ENCODE measurements around the gene DBI.

DBI gene

DNA sequence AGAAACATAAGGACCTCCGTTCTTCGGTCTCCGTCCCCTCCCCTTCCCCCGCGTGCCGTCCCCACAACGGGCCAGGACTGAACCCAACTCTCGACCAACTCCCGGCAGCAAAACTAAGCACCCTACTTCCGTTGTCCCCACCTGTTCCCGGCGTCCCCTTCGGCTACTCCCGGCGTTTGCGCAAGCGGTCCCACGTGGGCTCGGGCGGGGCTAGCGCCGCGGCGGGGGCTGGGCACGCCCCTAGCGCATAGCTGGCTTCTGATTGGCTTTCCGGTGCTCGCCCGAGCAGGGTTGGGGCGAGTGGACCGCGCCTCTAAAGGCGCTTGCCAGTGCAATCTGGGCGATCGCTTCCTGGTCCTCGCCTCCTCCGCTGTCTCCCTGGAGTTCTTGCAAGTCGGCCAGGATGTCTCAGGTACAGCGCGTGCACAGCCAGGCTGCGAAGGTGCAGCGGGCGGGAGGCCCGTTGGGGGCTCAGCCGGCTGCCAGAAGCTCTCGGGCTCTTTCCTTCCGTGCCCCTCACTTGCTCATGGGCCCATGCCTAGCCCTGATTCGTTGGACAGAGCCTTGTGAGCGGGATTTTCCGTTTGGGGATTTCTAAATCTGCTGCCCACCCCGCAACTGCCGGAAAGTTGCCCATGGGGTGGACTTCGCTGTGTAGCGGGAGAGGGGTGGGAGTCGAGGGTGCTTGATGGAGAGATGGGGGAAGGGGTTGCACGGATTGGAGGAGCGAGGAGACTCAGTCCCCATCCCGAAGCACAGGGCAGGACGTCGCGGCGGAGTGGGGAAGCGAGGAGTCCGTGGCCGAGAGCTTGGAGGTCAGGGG is at the start of gene DBI, which contains the start of gene C2orf76:
Gene DBI, plus strand, starts transcription at position 329 of the 823 bp plus-strand sequence. Its CDS starts 75 bp downstream, at position 404.
Gene C2orf76, minus strand, starts transcription at position 186 of the 823 bp plus-strand sequence. CDS start 26,875 bp downstream, outside the sequence.
- DNase-seq, result peak; percentile 93

DNA sequence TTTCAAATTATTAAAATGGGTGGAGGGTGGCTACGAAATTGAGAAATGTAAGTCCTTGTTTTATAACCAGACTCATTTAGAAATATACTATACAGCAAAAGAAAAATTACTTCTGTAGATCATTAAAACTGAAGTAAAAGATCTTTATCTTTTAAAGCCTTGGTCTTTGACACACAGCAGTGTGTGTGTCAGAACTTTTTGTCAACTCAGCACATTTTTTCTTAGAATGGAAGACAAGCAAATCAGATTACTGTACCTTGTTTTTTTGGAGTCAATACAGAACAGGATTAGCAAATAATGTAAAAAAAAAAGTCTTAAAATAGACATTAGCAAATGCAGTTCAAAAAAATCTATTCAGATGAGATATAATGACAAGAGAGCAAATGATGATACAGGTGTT is 49.2 kb upstream of the DBI start:
- DNase-seq, result no peak

DNA sequence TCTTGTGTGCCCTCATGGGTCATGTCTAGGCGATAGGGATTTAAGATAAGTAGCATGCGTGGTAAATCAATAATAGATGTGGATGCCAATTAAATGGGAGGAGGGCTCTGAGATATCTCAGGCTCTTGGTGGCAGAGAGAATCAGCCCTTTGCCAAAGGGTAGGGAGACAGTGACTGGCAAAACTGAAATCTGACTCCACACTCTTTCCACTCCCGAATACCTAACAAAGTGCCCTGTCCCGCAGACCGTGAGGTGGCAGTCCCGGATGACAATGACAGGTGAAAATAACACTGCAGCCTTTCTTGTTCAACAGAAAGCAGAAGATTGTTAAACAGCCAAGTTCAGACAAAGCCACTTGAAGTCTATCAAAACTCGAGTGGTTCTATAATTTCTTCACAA is 47.2 kb upstream of the DBI start:
- no peak for DNase-seq

DNA sequence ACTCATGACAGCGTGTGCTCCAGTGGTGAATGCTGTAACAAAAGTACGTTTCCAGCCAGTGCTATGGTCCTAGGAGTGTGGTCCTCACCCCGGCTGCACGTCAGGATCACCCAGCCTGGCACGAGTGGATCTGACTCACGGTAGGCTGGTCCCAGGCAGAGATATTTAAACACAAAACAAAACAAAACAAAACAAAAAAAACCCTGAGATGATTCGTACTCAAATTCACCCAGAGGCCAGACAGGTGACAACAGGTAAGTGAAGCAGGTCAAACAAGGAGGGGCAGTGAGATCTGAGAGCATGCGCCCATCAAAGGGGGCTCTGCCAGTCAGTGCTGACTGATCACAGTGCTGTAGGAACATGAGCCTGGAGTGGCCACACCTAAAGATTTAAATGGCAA is 43.3 kb upstream of the DBI start:
- no peak for DNase-seq

DNA sequence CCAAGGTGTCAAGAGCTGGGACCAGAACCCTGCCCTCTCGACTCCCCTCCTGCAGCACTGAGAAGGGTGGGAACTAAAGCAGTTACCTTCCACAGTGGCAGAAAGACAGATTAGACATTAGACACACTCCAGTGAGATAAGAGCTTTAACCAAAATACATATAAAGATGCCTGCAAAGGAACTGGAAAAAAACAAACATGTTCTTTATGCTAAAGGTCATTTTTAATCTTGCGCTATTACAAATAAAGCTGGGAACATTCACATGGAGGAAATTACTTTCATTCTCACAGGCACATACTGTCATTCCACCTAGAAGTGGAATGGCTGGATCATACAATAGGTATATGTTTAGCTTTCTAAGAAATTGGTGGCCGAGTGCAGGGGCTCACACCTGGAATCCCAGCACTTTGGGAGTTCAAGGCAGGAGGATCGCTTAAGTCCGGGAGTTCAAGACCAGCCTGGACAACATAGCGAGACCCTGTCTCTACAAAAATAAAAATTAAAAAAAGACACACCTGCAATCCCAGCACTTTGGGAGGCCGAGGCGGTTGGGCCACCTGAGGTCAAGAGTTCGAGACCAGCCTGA is 42.0 kb upstream of the DBI start:
- no peak for DNase-seq

DNA sequence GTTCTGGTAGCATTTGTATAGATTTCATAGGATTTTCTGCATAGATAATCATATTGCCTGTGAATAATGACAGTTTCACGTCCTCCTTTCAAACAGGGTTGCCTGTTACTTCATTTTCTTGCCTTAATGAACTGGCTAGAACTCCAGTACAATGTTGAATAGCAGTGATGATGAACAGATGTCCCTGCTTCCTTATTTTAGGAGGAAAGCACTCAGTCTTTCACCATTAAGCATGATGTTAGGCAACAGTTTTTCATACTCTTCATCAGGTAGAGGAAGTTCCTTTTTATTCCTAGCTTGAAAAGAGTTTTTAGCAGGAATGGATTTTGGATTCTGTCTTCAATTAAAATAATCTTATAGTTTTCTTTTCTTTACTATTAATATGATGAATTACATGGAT is 39.8 kb upstream of the DBI start:
- DNase-seq, result no peak

DNA sequence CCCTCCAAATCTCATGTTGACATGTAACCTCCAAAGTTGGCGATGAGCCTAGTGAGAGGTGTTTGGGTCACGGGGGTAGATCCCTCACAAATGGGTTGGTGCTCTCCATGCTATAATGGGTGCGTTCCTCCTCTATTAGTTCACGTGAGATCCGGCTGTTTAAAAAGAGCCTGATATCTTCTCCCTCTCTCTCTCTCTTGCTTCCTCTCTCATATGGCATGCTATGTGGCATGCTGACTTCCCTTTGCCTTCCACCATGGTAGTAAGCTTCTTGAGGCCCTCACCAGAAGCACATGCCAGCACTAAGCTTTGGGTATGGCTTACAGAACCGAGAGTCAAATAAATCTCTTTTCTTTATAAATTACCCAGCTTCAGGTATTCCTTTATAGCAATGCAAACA is 39.3 kb upstream of the DBI start:
- DNase-seq, result no peak

DNA sequence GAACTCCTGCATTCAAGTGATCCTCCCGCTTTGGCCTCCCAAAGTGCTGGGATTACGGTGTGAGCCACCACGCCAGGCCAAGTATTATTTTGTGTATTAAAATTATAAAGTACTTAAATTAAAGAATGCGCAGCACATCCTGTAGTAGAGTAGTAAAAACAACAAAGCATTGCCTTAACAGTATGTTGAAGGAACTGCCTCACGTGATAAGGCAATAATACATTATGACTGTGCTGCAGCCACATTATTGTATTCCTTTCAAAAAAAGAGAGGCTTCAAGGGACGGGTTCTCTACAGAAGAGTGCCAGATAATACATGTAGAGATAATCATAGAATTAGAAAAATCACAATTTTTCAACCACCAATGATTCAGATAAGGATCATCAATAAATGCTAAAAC is 33.8 kb upstream of the DBI start:
- no peak for DNase-seq

DNA sequence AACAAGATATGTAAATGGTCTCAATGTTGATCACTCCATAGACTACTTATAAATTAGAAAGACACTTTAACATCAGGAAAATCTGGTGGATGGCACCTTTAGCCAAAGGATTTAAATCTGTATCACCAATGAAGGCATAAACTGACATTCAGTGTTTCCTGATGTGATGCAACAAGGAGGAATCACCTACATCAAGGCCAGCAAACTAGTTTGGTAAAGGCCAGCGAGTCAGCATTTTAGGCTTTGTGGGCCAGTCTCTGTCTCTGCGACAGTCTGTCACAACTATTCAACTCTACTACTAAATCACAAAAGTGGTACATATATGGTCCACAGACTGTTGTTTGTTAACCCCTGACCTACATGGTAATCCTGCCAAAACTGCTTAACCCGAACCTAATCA is 33.4 kb upstream of the DBI start:
- DNase-seq, result peak; percentile 11

DNA sequence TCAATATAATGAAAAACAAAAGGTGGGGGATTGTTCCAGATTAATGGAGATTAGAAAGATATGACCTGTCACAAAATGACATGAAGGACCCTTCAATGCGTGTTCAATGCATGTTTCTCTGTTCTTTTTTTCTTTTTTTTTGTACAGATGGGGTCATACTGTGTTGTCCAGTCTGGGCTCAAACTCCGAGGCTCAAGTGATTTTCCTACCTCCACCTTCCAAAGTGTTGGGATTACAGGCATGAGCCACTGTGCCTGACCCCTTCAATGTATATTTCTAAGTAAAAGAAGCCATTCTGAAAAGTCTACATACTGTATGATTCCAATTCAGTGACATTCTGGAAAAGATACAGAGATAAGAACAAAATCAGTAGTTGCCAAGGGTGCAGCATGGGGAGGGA is 32.9 kb upstream of the DBI start:
- no peak for DNase-seq

DNA sequence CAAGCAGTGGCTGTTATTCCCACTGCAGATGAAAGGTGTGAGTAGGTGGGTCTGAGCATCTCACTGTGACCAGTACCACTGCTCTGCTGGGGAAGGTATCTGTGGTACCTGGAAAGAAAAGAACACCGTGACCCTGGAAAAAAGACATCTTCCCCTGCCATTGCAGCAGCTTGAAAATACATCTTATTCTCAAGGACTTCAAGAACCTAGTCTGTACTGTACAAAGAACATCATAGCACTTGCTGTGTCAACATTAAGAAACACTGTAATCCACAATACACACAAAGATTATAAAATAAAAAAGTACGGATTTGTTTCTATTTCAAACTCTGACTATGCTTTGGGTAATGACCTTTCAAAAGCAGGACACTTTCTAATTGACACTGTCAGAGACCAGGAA is 29.0 kb upstream of the DBI start:
- DNase-seq, result no peak

DNA sequence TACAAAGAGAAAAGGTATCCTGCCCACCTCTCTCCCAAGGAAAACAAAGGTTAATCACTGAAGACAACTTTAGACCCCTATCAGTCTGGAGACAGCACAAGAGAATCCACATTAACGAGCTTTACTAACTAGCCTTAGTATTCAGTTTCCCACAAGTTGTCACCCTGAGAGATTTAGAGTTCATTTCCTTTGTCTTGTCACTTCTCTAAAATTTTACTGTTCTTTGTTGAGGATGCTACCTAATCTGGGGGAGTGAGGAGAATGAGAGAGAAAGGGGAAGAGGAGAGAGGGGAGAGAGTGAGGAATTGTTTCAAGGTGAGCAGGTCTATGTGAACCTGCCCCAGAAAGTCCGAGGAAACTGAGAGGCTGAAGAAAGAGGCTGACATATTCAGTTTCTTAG is 28.5 kb upstream of the DBI start:
- DNase-seq, result no peak

DNA sequence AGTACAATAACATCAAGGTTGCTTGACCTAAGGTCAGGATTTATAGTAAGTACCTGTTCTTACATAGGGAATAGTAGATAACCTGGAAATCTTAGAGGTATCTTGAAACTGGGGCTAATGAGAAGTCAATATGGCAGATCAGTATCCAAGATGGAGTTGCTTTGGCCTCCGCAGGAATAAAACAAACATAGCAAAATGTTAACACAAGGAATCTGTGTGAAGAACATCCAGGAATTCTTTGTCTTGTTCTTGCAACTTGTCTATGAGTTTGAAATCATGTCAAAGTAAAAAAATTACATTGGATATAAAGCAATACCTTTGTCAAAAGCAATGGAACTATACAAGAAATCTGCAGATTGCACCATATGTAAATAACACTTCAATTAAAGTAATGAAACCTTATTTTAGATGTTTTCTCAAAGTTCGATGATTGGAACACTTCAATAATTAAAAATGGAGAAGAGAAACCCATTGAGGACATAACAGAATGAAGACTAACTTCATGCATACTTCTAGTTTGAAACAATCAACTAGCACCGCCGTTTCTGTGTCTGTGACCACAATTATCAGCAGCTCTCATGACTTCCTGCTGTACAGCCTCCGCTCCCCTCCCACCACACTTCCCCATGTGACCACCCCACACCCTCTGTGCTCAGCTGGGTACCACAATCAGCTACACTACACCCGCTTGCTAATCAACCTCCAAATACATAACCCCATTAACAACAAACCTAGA is 27.8 kb upstream of the DBI start:
- no peak for DNase-seq

DNA sequence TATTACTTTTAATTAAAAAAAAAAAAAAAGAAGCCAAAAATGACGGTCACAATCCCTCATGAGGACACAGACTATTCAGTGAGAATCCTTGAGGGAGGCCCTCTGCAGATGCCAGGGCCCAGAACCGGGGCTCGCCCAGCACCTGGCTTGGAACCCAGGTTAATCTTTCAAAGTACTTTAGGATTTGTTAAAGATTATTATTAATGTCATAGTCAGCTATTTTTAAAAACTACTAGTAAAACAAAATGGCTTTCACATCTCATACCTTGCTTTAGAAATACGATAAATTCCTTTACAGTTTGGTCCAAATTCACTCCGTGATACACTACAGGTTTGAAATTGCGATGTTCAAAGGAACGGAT is 27.2 kb upstream of the DBI start:
- DNase-seq, result no peak

DNA sequence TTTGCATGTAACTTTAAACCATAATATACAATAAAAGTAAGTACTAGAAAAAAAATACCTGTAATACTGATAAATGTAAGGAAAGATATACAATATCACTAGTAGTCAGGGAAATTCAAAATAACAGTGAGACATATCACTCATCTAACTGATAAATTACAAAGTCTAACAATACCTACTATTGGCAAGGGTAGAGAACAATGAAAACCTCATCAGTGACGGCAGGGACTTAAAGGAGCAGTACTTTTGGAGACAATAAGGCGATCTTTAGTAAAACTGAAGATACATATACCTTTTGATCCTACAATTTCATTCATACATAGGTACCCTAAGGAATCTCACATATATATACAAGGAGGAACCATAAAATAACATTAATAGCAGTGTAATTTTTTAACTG is 25.1 kb upstream of the DBI start:
- DNase-seq, result no peak

DNA sequence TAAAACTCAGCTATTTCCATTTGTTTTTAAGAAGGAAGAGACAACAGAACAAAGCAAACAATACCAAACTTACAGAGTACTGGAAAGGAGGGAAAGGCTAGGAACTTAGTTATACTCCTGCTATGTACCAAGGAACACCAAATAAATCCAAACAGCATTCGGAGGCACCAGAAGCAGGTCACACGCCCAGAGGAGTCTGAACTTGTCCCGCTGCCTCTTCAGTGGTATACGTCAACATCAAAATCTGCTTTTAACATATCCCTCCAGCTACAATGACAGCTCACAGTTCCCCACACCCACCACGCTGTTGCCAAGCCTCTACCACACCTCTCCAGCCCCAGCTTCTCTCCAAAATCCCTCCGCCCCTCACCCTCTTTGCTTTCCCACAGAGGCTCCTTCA is 17.5 kb upstream of the DBI start:
- DNase-seq, result no peak

DNA sequence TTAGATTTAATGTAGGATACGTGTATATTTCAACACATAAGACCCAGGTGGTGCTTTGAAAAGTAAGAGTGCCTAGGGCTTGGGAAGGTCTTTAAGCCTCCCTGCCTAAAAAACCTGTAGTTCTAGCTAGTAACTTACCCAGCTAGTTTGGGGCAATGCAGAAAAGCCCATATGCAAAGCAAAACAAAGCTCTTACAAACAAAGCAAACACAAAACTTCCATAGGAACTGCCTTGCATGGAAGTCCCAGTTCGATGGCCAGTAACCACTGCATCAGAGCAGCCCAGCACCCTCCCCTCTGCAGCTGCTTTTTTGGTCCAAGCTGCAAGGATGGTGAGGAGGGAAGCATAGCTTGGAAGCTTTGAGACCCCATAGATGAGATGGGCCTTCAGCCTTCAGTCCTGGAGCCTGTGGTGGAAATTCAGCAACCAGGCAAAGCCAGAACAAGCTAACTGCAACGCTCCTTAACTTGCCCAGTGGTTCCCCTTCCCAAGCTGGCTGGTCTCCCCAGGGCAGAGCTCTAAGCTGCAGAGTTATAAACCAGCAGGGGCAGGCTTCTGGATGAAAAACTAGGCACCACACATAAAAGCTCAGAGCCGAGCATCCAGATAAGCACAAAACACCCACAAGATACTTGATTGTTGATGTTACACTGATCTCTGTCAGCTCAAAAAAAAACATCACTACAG is 16.3 kb upstream of the DBI start:
- DNase-seq, result no peak

DNA sequence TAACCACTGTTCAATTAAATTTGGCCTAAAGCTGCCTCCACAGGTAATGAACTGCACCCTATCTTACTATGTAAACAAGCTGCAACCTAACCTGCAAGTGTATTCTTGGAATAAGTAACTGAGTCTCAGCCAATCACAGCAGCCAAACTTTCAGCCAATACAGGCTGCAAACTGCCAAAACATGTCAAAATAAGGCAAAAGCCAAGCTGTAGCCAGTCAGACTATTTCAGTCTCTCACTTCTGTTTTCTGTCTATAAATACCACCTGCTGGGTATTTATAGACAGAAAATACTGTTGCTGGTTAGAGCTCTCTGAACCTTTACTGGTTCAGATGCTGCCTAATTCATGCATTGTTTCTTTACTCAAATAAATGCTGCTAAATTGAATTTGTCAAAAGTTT is 14.4 kb upstream of the DBI start:
- DNase-seq, result no peak

DNA sequence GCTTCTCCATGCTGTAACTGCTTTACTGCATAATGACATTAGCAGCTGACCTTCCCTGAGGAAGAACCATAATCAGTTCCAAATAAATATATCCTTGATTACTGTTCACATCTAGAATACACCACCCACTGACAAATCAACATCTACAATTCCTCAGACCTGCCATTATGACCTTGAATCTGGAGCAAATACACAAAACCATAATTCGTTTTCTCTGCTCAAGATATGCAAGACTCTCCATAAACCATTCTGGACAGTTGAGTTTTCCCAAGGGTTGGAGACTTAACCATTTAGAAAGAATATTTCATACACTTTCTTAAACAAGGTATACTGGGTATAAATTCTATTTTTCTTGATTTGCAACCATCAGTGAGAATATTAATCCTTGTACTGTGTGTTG is 11.9 kb upstream of the DBI start:
- no peak for DNase-seq

DNA sequence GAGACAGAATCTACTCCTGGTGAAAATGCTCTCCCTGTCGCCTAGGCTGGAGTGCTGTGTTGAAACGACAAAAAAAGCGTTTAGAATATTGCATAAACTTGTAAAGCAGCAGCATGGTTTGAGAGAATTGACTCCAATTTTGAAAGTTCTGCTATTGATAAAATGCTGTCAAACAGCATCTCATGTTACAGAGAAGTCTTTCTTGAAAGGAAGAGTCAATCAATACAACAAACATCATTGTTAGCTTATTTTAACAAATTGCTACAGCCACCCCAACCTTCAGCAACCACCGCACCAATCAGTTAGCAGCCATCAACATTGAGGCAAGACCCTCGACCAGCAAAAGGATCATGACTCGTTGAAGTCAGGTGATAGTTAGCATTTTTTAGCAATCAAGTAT is 7.0 kb upstream of the DBI start:
- DNase-seq, result no peak

DNA sequence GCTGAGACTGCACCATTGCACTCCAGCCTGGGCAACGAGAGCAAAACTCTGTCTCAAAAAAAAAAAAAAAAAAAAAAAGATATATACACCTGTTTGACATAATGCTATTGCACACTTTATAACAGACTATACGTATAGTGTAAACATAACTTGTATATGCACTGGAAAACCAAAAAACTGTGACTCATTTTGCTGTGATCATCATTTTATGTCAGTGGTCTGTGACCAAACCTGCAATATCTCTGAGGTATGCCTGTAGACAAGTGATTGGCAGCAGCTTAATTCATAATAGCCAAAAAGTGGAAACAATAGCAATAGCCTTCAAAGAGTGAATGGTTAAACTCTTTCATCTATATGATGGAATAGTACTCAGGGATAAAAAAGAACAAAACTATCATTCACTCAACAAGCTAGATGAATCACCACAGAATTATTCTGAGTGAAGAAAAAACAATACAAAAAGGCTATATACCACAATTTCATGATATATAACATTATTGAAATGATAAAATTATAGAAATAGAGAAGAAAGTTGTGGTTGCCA is 6.3 kb upstream of the DBI start:
- DNase-seq, result no peak

DNA sequence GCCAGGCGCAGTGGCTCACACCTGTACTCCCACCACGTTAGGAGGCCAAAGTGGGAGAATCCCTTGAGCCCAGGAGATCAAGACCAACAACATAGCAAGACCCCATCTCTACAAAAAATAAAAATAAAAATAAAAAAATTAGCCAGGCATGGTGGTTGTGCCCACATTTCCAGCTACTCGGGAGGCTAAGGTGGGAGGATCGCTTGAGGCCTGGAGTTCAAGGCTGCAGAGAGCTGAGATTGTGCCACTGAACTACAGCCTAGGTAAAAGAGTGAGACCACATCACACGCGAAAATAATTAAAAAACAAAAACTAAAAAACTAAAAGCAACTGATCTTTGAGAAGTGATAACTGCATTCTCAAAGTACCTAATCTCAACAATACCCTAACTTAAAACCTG is 2.0 kb upstream of the DBI start:
- no peak for DNase-seq

DNA sequence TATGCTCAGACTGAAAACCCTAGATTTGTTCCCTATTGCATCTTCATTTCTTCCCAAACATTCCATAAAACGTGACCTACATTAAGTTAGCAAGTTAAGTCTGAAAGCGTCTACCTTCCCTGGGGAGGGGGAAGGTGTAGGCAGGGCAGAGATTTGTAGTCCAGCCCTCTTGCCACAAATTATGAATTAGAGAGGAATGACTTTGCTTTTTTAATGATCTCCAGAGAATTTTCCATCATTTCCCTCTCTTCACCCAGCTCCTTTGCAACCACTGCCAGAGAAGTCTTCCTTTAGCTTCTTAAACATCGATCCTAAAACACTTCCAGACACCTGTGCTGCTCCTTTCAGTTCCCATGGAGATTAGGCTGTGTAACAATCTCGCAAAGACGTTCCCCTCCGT is 1.3 kb upstream of the DBI start:
- DNase-seq, result no peak

Data from fibroblast of skin of right quadriceps (primary cell).